ENCODE data around the gene ERBB4.
A peak's percentile ranks its signal among the peaks of the same experiment; 100 is the strongest.
"Not testable (repeated sequence)": the region's sequence is repeated elsewhere in the genome, so short reads cannot be mapped to it uniquely, and the experiment has no call there.

The ERBB4 gene

GRCh38 chr2:212226114-212226513 lies 312.5 kb downstream of the ERBB4 start:
- DNase-seq (ENCODE audit: low spot score) = no peak

- no peak for DNase-seq (ENCODE audit: low spot score)
These were observed 314.9 kb downstream of the ERBB4 start for GRCh38 chr2:212223696-212224095.

GRCh38 chr2:212213191-212213590 lies 325.4 kb downstream of the ERBB4 start:
- no peak for DNase-seq (ENCODE audit: low spot score)

GRCh38 chr2:212208467-212208866 lies 330.1 kb downstream of the ERBB4 start:
- DNase-seq (ENCODE audit: low spot score) = no peak

- no peak for DNase-seq (ENCODE audit: low spot score)
These were observed 340.8 kb downstream of the ERBB4 start for GRCh38 chr2:212197776-212198175.

GRCh38 chr2:212195626-212196025 lies 343.0 kb downstream of the ERBB4 start:
- DNase-seq (ENCODE audit: low spot score) = no peak

GRCh38 chr2:212194396-212194795 lies 344.2 kb downstream of the ERBB4 start:
- DNase-seq (ENCODE audit: low spot score) = peak; percentile 8

- DNase-seq (ENCODE audit: low spot score) = no peak
These were observed 344.8 kb downstream of the ERBB4 start for GRCh38 chr2:212193803-212194202.

GRCh38 chr2:212193056-212193455 lies 345.5 kb downstream of the ERBB4 start:
- DNase-seq (ENCODE audit: low spot score) = no peak

GRCh38 chr2:212191438-212191837 lies 347.2 kb downstream of the ERBB4 start:
- not testable (repeated sequence) for DNase-seq (ENCODE audit: low spot score)

GRCh38 chr2:212186166-212186565 lies 352.4 kb downstream of the ERBB4 start:
- no peak for DNase-seq (ENCODE audit: low spot score)

GRCh38 chr2:212181646-212182045 lies 357.0 kb downstream of the ERBB4 start:
- DNase-seq (ENCODE audit: low spot score) = no peak

GRCh38 chr2:212180408-212181083 lies 358.1 kb downstream of the ERBB4 start:
- DNase-seq (ENCODE audit: low spot score) = no peak

GRCh38 chr2:212177724-212178123 lies 360.9 kb downstream of the ERBB4 start:
- DNase-seq (ENCODE audit: low spot score) = no peak

GRCh38 chr2:212176151-212176550 lies 362.5 kb downstream of the ERBB4 start:
- no peak for DNase-seq (ENCODE audit: low spot score)

GRCh38 chr2:212173756-212174510 lies 364.7 kb downstream of the ERBB4 start:
- no peak for DNase-seq (ENCODE audit: low spot score)

GRCh38 chr2:212173331-212173730 lies 365.3 kb downstream of the ERBB4 start:
- DNase-seq (ENCODE audit: low spot score) = no peak

- DNase-seq (ENCODE audit: low spot score) = no peak
These were observed 368.2 kb downstream of the ERBB4 start for GRCh38 chr2:212170382-212170781.

GRCh38 chr2:212158081-212158480 lies 380.5 kb downstream of the ERBB4 start:
- DNase-seq (ENCODE audit: low spot score) = no peak

- DNase-seq (ENCODE audit: low spot score) = no peak
These were observed 381.6 kb downstream of the ERBB4 start for GRCh38 chr2:212157012-212157411.

GRCh38 chr2:212156088-212156487 lies 382.5 kb downstream of the ERBB4 start:
- DNase-seq (ENCODE audit: low spot score) = no peak

GRCh38 chr2:212154477-212154878 lies 384.1 kb downstream of the ERBB4 start:
- no peak for DNase-seq (ENCODE audit: low spot score)

GRCh38 chr2:212153923-212154322 lies 384.7 kb downstream of the ERBB4 start:
- no peak for DNase-seq (ENCODE audit: low spot score)

All from SW480 (cell line).